Common myeloid progenitor, CD34-positive (primary cell): ENCODE results near the gene KREMEN2.
"Not testable (repeated sequence)": the region's sequence is repeated elsewhere in the genome, so short reads cannot be mapped to it uniquely, and the experiment has no call there.

Source experiments
- CTCF ChIA-PET: fragments of 350-600 bp; sonication (Branson Sonifier 250); formaldehyde crosslinking; loops from one replicate; lab custom pipeline; 2021; ENCODE audit warnings: antibody characterized with exemption; lab: Charles Lee
- POLR2A ChIA-PET: fragments of 350-600 bp; sonication (Branson Sonifier 250); formaldehyde crosslinking; loops from one replicate; lab custom pipeline; 2021; ENCODE audit warnings: antibody characterized with exemption; lab: Charles Lee
- DNase-seq, 3 donors: peaks; one replicate each; pipeline versions ENCODE4 v3.0.0 to v3.0.0-alpha.2; 2013
- H3K27ac ChIP-seq, 2 experiments: 1 replicate in 1 of 2; 2 replicates in 1 of 2; pipeline ENCODE4 v1.7.0; 2013; ENCODE audit warnings: inconsistent platforms in 2 of 2, low read length in 2 of 2, mild to moderate bottlenecking in 2 of 2, low read depth in 1 of 2, moderate library complexity in 1 of 2; ENCODE audit not compliant: severe bottlenecking in 2 of 2, insufficient read depth in 1 of 2, poor library complexity in 1 of 2
- H3K27me3 ChIP-seq, 5 experiments: replicated peaks in 2 of 5; 1 replicate in 3 of 5; 2 replicates in 2 of 5; pipeline versions ENCODE4 v1.6.1 to v1.7.0; 2013; ENCODE audit warnings: low read length in 4 of 5, mild to moderate bottlenecking in 2 of 5, moderate library complexity in 2 of 5, inconsistent platforms in 1 of 5; ENCODE audit not compliant: insufficient read depth in 5 of 5, control insufficient read depth in 4 of 5
- H3K36me3 ChIP-seq, 4 experiments: 1 replicate in 2 of 4; 2 replicates in 2 of 4; pipeline versions ENCODE4 v1.6.1 to v1.7.0; 2013; ENCODE audit warnings: low read length in 3 of 4, control low read depth in 1 of 4, mild to moderate bottlenecking in 1 of 4; ENCODE audit not compliant: control insufficient read depth in 4 of 4, insufficient read depth in 4 of 4
- H3K4me1 ChIP-seq, 4 experiments: 1 replicate in 3 of 4; 2 replicates in 1 of 4; pipeline versions ENCODE4 v1.6.1 to v1.7.1; 2013; ENCODE audit warnings: low read length in 3 of 4, mild to moderate bottlenecking in 3 of 4, control low read depth in 1 of 4, inconsistent platforms in 1 of 4, moderate library complexity in 1 of 4; ENCODE audit not compliant: control insufficient read depth in 4 of 4, insufficient read depth in 4 of 4; ENCODE audit errors: control extremely low read depth in 1 of 4
- H3K4me3 ChIP-seq, 7 experiments: 1 replicate in 4 of 7; 2 replicates in 3 of 7; pipeline versions ENCODE4 v1.5.1 to v1.7.0; 2013; ENCODE audit warnings: mild to moderate bottlenecking in 7 of 7, low read length in 6 of 7, moderate library complexity in 6 of 7, inconsistent platforms in 2 of 7, low read depth in 2 of 7, control low read depth in 1 of 7; ENCODE audit not compliant: insufficient read depth in 4 of 7, control insufficient read depth in 1 of 7; ENCODE audit errors: extremely low read depth in 1 of 7
- H3K9me3 ChIP-seq, 5 experiments: 1 replicate in 4 of 5; 2 replicates in 1 of 5; pipeline versions ENCODE4 v1.6.1 to v1.7.1; 2013; ENCODE audit warnings: low read length in 4 of 5, mild to moderate bottlenecking in 2 of 5, inconsistent platforms in 1 of 5, low read depth in 1 of 5, moderate library complexity in 1 of 5; ENCODE audit not compliant: control insufficient read depth in 4 of 5, insufficient read depth in 2 of 5; ENCODE audit errors: control extremely low read depth in 1 of 5
- WGBS: methylation state at CpG from one replicate; pipeline ENCODE4 v1.1.5; 2013; ENCODE audit not compliant: insufficient coverage; 5-methylcytosine and 5-hydroxymethylcytosine counted together

The KREMEN2 gene

GRCh38 chr16:2938206-2938605 is 25.9 kb upstream of the KREMEN2 start:
- Histone ChIP-seq H3K36me3 (peaks cover 3 to 76% (median 52%) of the 10 kb centered on the region in 4 experiments), H3K27ac (no peak overlapping the region), H3K4me3 (no peak overlapping the region), H3K9me3 (no peaks in the 10 kb centered on the region), H3K27me3 (no peaks in the 10 kb centered on the region), H3K4me1 (no peaks in the 10 kb centered on the region)
- WGBS: 93% methylated on average over 12 of the region's 12 CpGs
- DNase-seq: no peak
- POLR2A ChIA-PET: no interaction called here
- CTCF ChIA-PET: no interaction called here

GRCh38 chr16:2939968-2940367 is 24.1 kb upstream of the KREMEN2 start:
- no peak overlapping the region for H3K4me3 ChIP-seq
- no peaks in the 10 kb centered on the region for H3K9me3 ChIP-seq
- no peaks in the 10 kb centered on the region for H3K4me1 ChIP-seq
- H3K27ac ChIP-seq: no peak overlapping the region
- ChIA-PET POLR2A (no interaction called here), CTCF (interaction anchor here (1.2 to 1.9 kb wide), 5 partner anchors 10 to 101 kb away, joined by 3 to 11 read pairs (median 7); no protein-coding TSS in a partner anchor)
- H3K27me3 ChIP-seq: no peaks in the 10 kb centered on the region
- WGBS: 100% methylated on average over 2 of the region's 2 CpGs
- no peak for DNase-seq
- H3K36me3 ChIP-seq: peaks cover 3 to 73% (median 49%) of the 10 kb centered on the region in 4 experiments

- H3K36me3 ChIP-seq: peaks cover 3 to 60% (median 41%) of the 10 kb centered on the region in 4 experiments
Measured at GRCh38 chr16:2942045-2942444, 22.0 kb upstream of the KREMEN2 start.

GRCh38 chr16:2943716-2944115 is 20.4 kb upstream of the KREMEN2 start:
- WGBS: 83% methylated on average over 9 of the region's 12 CpGs
- not testable (repeated sequence) for H3K27ac ChIP-seq
- CTCF ChIA-PET: interaction anchor here (0.7 to 1.8 kb wide), 4 partner anchors 12 to 29 kb away, joined by 3 to 6 read pairs (median 3); no protein-coding TSS in a partner anchor

More at GRCh38 chr16:2942045-2942444, 22.0 kb upstream of the KREMEN2 start:
- no peak for DNase-seq
- POLR2A ChIA-PET: no interaction called here
- WGBS: 97% methylated on average over 4 of the region's 4 CpGs
- Histone ChIP-seq H3K27me3 (no peaks in the 10 kb centered on the region), H3K9me3 (no peaks in the 10 kb centered on the region), H3K27ac (no peak overlapping the region), H3K4me1 (no peaks in the 10 kb centered on the region), H3K4me3 (no peak overlapping the region)
- CTCF ChIA-PET: interaction anchor here (0.6 to 1.8 kb wide), 2 partner anchors 14 to 910 kb away, joined by 3 to 6 read pairs; no protein-coding TSS in a partner anchor

GRCh38 chr16:2946649-2947048 is 17.4 kb upstream of the KREMEN2 start:
- Histone ChIP-seq H3K27me3 (no peaks in the 10 kb centered on the region), H3K36me3 (peaks cover 0 to 57% (median 29%) of the 10 kb centered on the region in 4 experiments), H3K9me3 (no peaks in the 10 kb centered on the region), H3K27ac (no peak overlapping the region), H3K4me3 (no peak overlapping the region), H3K4me1 (no peaks in the 10 kb centered on the region)
- ChIA-PET POLR2A (no interaction called here), CTCF (interaction anchor here (0.7 to 1.9 kb wide), 4 partner anchors 15 to 81 kb away, joined by 3 to 7 read pairs (median 4); no protein-coding TSS in a partner anchor)
- DNase-seq: no peak
- 96% methylated on average over 4 of the region's 4 CpGs for WGBS

More at GRCh38 chr16:2943716-2944115, 20.4 kb upstream of the KREMEN2 start:
- POLR2A ChIA-PET, H3K4me1 ChIP-seq, H3K27me3 ChIP-seq, DNase-seq, H3K9me3 ChIP-seq, H3K4me3 ChIP-seq: not testable (repeated sequence)
- H3K36me3 ChIP-seq: peaks cover 3 to 52% (median 34%) of the 10 kb centered on the region in 4 experiments

- H3K4me3 ChIP-seq: no peak overlapping the region
- CTCF ChIA-PET: no interaction called here
Measured at GRCh38 chr16:2948807-2949704, 15.0 kb upstream of the KREMEN2 start.

More at GRCh38 chr16:2948807-2949704, 15.0 kb upstream of the KREMEN2 start:
- no peaks in the 10 kb centered on the region for H3K4me1 ChIP-seq
- POLR2A ChIA-PET: no interaction called here
- no peaks in the 10 kb centered on the region for H3K9me3 ChIP-seq
- H3K27ac ChIP-seq: no peak overlapping the region
- no peak for DNase-seq
- no peaks in the 10 kb centered on the region for H3K27me3 ChIP-seq
- 89% methylated on average over 29 of the region's 36 CpGs for WGBS
- peaks cover 0 to 51% (median 19%) of the 10 kb centered on the region in 4 experiments for H3K36me3 ChIP-seq
